GM12878 (cell line): ENCODE data around the gene FAM186B. TPM values are rescaled to one million over a fixed set of nuclear protein-coding genes. Genes with fewer than 3 reads are reported as not detected.

Source experiments
- ATAC-seq: fragments of 200-7000 bp; cut with Tn5 transposase; 3 replicates; pipeline ENCODE4 v1.9.1; 2020; ENCODE audit warnings: mild to moderate bottlenecking, moderate library complexity
- BruUV-seq: library from RNA; stranded (reverse); fragments of 400-500 nt; replicated peaks from 2 replicates; lab custom pipeline; 2021; lab: Mats Ljungman, UMichigan
- CTCF ChIA-PET: fragments of 300-600 bp; sonication (Branson Sonifier 250); formaldehyde crosslinking; extraction: SDS; loops from one replicate; lab custom pipeline; 2021; ENCODE audit warnings: inconsistent platforms; lab: Yijun Ruan, JAX
- POLR2A ChIA-PET: fragments of 350-600 bp; formaldehyde crosslinking; extraction: SDS; loops from one replicate; lab custom pipeline; 2021; ENCODE audit warnings: inconsistent platforms; lab: Charles Lee
- RAD21 ChIA-PET: fragments of 300-600 bp; sonication (Branson Sonifier 250); formaldehyde crosslinking; loops from one replicate; lab custom pipeline; 2023; ENCODE audit warnings: antibody characterized with exemption; ENCODE audit not compliant: unreplicated experiment; lab: Charles Lee
- SMC1A ChIA-PET: fragments of 300-600 bp; sonication (Branson Sonifier 250); formaldehyde crosslinking; loops from one replicate; lab custom pipeline; 2023; ENCODE audit not compliant: unreplicated experiment, uncharacterized antibody; lab: Charles Lee
- DNase-seq: peaks from one replicate; pipeline ENCODE4 v3.0.0-alpha.2; 2011; ENCODE audit warnings: low read depth, low spot score
- FAIRE-seq: peaks from 3 replicates; lab custom pipeline; 2011; peaks lifted over from hg19 to GRCh38; lab: Jason Lieb, UNC
- H2AFZ ChIP-seq: 2 replicates; pipeline ENCODE4 v1.6.0; 2011; ENCODE audit warnings: low read depth, low read length, control low read depth; ENCODE audit not compliant: control insufficient read depth
- H3K27ac ChIP-seq: 2 replicates; pipeline ENCODE4 v1.5.1; 2011; ENCODE audit warnings: control low read depth; ENCODE audit not compliant: control insufficient read depth, insufficient read depth
- H3K27me3 ChIP-seq, 2 experiments: replicated peaks in 1 of 2; 2 replicates each; pipeline versions ENCODE4 v1.6.0 to v1.6.1; 2011; ENCODE audit warnings: low read length in 1 of 2; ENCODE audit not compliant: control insufficient read depth in 2 of 2, insufficient read depth in 2 of 2
- H3K36me3 ChIP-seq, 2 experiments: 2 replicates each; pipeline ENCODE4 v1.5.1; 2011; ENCODE audit warnings: low read length in 1 of 2; ENCODE audit not compliant: control insufficient read depth in 2 of 2, insufficient read depth in 2 of 2
- H3K4me1 ChIP-seq: 2 replicates; pipeline ENCODE4 v1.6.1; 2011; ENCODE audit warnings: mild to moderate bottlenecking, low read length, moderate library complexity, mixed read lengths; ENCODE audit not compliant: control insufficient read depth, insufficient read depth
- H3K4me2 ChIP-seq: 2 replicates; pipeline ENCODE4 v1.6.0; 2011; ENCODE audit warnings: control low read depth; ENCODE audit not compliant: control insufficient read depth, insufficient read depth
- H3K4me3 ChIP-seq: fragments of 200-600 bp; sonication (generic); 2 replicates; pipeline ENCODE4 v1.5.1; 2016
- H3K79me2 ChIP-seq: 2 replicates; pipeline ENCODE4 v1.6.0; 2011; ENCODE audit warnings: low read length; ENCODE audit not compliant: control insufficient read depth, insufficient read depth
- H3K9ac ChIP-seq: 2 replicates; pipeline ENCODE4 v1.8.0; 2011; ENCODE audit warnings: low read length, control low read depth, mixed read lengths; ENCODE audit not compliant: control insufficient read depth, insufficient read depth
- H3K9me3 ChIP-seq: replicated peaks from 3 replicates; pipeline ENCODE4 v1.5.1; 2011; ENCODE audit warnings: mild to moderate bottlenecking, low read length; ENCODE audit not compliant: control insufficient read depth, insufficient read depth
- H4K20me1 ChIP-seq: 2 replicates; pipeline ENCODE4 v1.6.0; 2011; ENCODE audit not compliant: control insufficient read depth, insufficient read depth
- PBX3 ChIP-seq: IDR thresholded peaks from 2 replicates; pipeline ENCODE4 v1.6.1; 2011; ENCODE audit warnings: mild to moderate bottlenecking, low read depth, low read length, moderate library complexity; ENCODE audit not compliant: insufficient replicate concordance
- POLR2AphosphoS5 ChIP-seq: IDR thresholded peaks from 2 replicates; pipeline ENCODE4 v1.6.1; 2011; ENCODE audit warnings: mild to moderate bottlenecking, low read length, inconsistent platforms
- ZBTB40 ChIP-seq: fragments of 450-650 bp; IDR thresholded peaks from 2 replicates; pipeline ENCODE4 v1.6.1; 2016; ENCODE audit warnings: mild to moderate bottlenecking, moderate library complexity, borderline replicate concordance
- WGBS: methylation state at CpG from one replicate; pipeline ENCODE4 v1.1.6; 2016; ENCODE audit warnings: low lambda C conversion rate; ENCODE audit not compliant: insufficient replicate concordance, insufficient coverage; ENCODE audit errors: missing lambda C conversion rate; 5-methylcytosine and 5-hydroxymethylcytosine counted together
- in situ Hi-C: fragments of 300-500 bp; cut with MboI; formaldehyde crosslinking; loops from 9 replicates; pipeline ENCODE4 v1.14.3; 2018; ENCODE audit warnings: mixed read lengths
- intact Hi-C: fragments of 100-400 bp; cut with micrococcal nuclease; formaldehyde crosslinking; loops from one replicate; pipeline ENCODE4 v1.14.2; 2022; ENCODE audit not compliant: unreplicated experiment
- polyA plus RNA-seq, 11 experiments: library from polyadenylated mRNA; depleted of rRNA in 4 of 11; unstranded in 6 of 11; stranded (reverse) in 5 of 11; fragments of >200 nt; fragmentation: Nextera tagmentation in 4 of 11; fragmentation: Illumina TruSeq in 1 of 11; extraction: Ambion mirVana in 4 of 11; extraction: Trizol in 1 of 11; gene quantifications; 1 replicate in 1 of 11; 2 replicates in 10 of 11; pipeline versions ENCODE4 v1.2.1 to v1.2.3, GENCODE V29; 2011 to 2016; ENCODE audit warnings: inconsistent platforms in 2 of 11, missing spikeins in 2 of 11, low read depth in 1 of 11
- total RNA-seq, 4 experiments: library from RNA; depleted of rRNA in 3 of 4; stranded (reverse); fragments of >200 nt in 3 of 4; fragmentation: Illumina TruSeq in 1 of 4; extraction: Trizol in 1 of 4; gene quantifications; 2 replicates each; pipeline versions ENCODE4 v1.2.1 to v1.2.3, GENCODE V29; 2013 to 2021

FAM186B gene
- total and polyA plus RNA-seq, 10 of the 15 experiments (the other 5 are each of a cell fraction or from before 2014, with no cell fraction given) = 0.13 to 0.79 (median 0.51) TPM

- TF ChIP-seq ZBTB40 (no peak), POLR2AphosphoS5 (no peak)
- TF ChIP-seq, all 136 proteins: peak for 0
Measured at GRCh38 chr12:49567302-49567610, 38.2 kb downstream of the FAM186B start (continued).

- TF ChIP-seq PBX3 = no peak
- TF ChIP-seq, all 136 proteins: peak for 0
- ChIA-PET POLR2A (no interaction called here), RAD21 (interaction anchor here (0.5 to 1.0 kb wide), 2 partner anchors 205 to 229 kb away, joined by 3 read pairs; partner anchors contain the start of gene C1QL4), CTCF (interaction anchor here (0.7 to 2.6 kb wide), 7 partner anchors 10 to 219 kb away, joined by 3 to 15 read pairs (median 6); partner anchors contain the start of gene PRPF40B), SMC1A (interaction anchor here (0.7 to 1.7 kb wide), 3 partner anchors 14 to 208 kb away, joined by 3 to 11 read pairs (median 3); no protein-coding TSS in a partner anchor)
- Histone ChIP-seq H3K4me1 (peaks cover 8% of the 10 kb centered on the region), H3K4me2 (peak overlapping the region; percentile 79), H3K36me3 (peaks cover 11 to 19% of the 10 kb centered on the region in 2 experiments; a peak in 3 of 4 replicates), H3K9ac (peak overlapping the region; percentile 87), H3K4me3 (peak overlapping the region; percentile 99), H3K27me3 (no peaks in the 10 kb centered on the region), H3K27ac (no peak overlapping the region), H2AFZ (no peak overlapping the region), H3K79me2 (peaks cover 36% of the 10 kb centered on the region), H4K20me1 (no peaks in the 10 kb centered on the region), H3K9me3 (no peaks in the 10 kb centered on the region)
- no peak for FAIRE-seq
- ATAC-seq = no peak
- intact Hi-C loops (loop anchor here (5.0 kb wide), 1 partner anchor 141 kb away; the partner anchor contains the start of gene FMNL3), in situ Hi-C loops (no loop called here)
- DNase-seq = no peak
- 95% methylated on average over 13 of the region's 13 CpGs for WGBS
- BruUV-seq = no TSS peak
Measured at GRCh38 chr12:49566361-49566760, 39.1 kb downstream of the FAM186B start.
